Natural killer cell treated with Interleukin-12 subunit alpha and Interleukin-12 subunit beta and Interleukin-15 and Interleukin-18, amount 100 ng/mL, for 72 hours (primary cell): ENCODE measurements around the gene PDIA5. TPM values are rescaled to one million over a fixed set of nuclear protein-coding genes. Genes with fewer than 3 reads are reported as not detected.
A peak's percentile ranks its signal among the peaks of the same experiment; 100 is the strongest.
"Not testable (repeated sequence)": the region's sequence is repeated elsewhere in the genome, so short reads cannot be mapped to it uniquely, and the experiment has no call there.

Experiments
- ATAC-seq, 2 donors: fragments of 150-1000 bp; cut with Tn5 transposase in 1 of 2; sonication (Bioruptor Pico), chemical (Tn5 transposase) in 1 of 2; 2 replicates each; pipeline ENCODE4 v1.10.0; 2021
- DNase-seq: peaks from one replicate; pipeline ENCODE4 v3.0.0; 2022; ENCODE audit warnings: low spot score
- H3K27ac Mint-ChIP-seq, 2 donors: 1 replicate in 1 of 2; 2 replicates in 1 of 2; pipeline ENCODE4 v1.8.0; 2022; ENCODE audit warnings: mixed read lengths in 2 of 2, mild to moderate bottlenecking in 1 of 2, moderate library complexity in 1 of 2
- H3K27me3 Mint-ChIP-seq, 2 donors: 1 replicate in 1 of 2; 2 replicates in 1 of 2; pipeline ENCODE4 v1.8.0; 2022; ENCODE audit warnings: mixed read lengths in 2 of 2
- H3K36me3 Mint-ChIP-seq: one replicate; pipeline ENCODE4 v1.8.0; 2022; ENCODE audit warnings: mixed read lengths
- H3K4me1 Mint-ChIP-seq, 2 donors: 1 replicate in 1 of 2; 2 replicates in 1 of 2; pipeline ENCODE4 v1.8.0; 2022; ENCODE audit warnings: low read depth in 2 of 2, mixed read lengths in 2 of 2, mild to moderate bottlenecking in 1 of 2
- H3K4me3 Mint-ChIP-seq: one replicate; pipeline ENCODE4 v1.8.0; 2022; ENCODE audit warnings: mixed read lengths
- H3K9me3 Mint-ChIP-seq: 2 replicates; pipeline ENCODE4 v1.8.0; 2022; ENCODE audit warnings: mixed read lengths
- total RNA-seq, 2 donors: library from RNA; stranded (reverse); gene quantifications; one replicate each; pipeline ENCODE4 v1.2.3, GENCODE V29; 2022

Gene PDIA5
- total RNA-seq, 2 donors from 2014 or later = 10.3 to 33.3 TPM

DNA sequence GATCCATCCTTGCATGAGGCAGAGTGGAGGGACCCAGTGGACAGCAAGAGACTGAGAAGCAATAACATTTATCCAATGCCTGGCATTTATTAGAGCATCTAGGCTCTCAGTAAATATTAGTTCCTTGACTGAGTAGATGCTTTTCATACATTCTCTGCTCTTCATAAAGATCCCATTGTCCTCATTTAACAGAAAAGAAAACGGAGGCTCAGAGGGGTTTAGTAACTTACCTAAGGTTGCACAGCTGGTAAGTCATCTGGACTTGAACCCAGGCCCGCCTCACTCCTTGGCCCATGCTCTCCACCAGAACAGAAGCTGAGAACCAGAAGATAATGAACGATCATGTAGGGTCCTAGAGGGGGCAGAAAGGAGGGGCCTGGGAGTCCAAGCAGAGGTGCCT lies 82.7 kb downstream of the PDIA5 start:
- Mint-ChIP-seq H3K27ac (no peak overlapping the region), H3K4me1 (peaks cover 0 to 8% of the 10 kb centered on the region in 2 donors), H3K27me3 (no peaks in the 10 kb centered on the region), H3K4me3 (no peak overlapping the region), H3K36me3 (peaks cover 4% of the 10 kb centered on the region), H3K9me3 (no peaks in the 10 kb centered on the region)
- DNase-seq (no peak), ATAC-seq (no peak)

DNA sequence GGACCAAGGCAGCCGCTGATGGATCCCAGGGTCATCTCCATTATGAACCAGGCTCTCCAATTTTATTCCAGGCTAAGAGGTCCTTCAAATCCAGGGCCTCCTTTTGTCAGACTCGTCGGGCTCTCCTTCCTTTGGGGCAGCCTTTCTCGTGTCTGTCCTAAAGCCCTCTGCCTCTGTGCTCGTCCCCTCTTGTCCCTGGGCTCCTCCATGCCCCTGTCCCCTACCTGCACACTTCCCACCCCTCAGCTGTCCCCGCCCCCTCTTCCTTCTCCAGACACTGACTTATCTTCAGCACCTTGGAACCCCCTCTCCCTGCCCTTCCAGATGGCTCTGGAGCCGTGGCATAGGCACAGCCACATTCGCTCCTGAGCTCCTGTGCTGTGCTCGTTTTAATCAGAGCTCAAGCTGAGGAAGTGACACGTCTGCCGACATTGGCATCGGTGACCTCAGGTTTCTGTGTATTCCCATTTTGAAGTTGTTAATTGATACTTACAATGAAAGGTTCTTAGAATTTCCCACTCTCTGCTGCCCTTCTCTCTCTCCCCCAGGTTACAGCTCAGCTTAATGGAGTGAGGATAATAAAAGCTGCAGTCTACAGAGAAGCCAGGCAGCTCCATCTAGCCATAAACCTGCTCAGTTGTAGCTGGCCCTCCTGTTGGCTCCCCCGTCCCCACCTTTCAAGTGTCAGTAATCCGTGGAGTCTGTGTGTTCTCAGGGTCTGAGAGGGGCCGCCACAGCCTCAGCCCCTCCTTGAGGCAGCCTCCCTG lies 83.8 kb downstream of the PDIA5 start:
- no peak for ATAC-seq
- no peaks in the 10 kb centered on the region for H3K9me3 Mint-ChIP-seq

DNA sequence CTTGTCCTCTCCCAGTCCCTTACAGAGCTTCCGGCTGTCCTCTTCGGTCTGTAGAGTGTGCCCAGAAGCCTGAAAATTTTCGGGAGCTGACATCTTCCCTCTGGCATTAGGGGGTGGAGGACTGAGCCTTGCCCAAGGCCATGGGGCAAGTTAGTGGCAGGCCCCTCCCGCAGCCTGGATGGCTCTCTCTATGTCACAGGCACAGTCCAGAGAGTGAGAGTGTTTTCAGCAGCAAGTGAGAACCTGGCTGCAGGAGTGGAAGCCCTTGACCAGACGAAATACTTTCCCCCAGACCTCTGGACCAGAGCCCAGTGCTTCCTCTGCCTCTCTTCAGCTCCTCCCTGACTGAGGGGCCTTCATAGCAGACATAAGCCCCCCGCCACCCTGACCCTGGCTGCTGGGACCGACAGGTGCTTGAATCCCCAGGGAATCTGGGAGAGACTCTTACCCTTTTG lies 84.5 kb downstream of the PDIA5 start:
- Mint-ChIP-seq H3K36me3 (peaks cover 4% of the 10 kb centered on the region), H3K4me3 (no peak overlapping the region), H3K4me1 (peaks cover 0 to 8% of the 10 kb centered on the region in 2 donors), H3K9me3 (no peaks in the 10 kb centered on the region), H3K27me3 (no peaks in the 10 kb centered on the region), H3K27ac (peak overlapping the region in 1 of 2 donors; percentile 12)
- DNase-seq (no peak), ATAC-seq (no peak)

More for the DNA sequence above, 83.8 kb downstream of the PDIA5 start:
- Mint-ChIP-seq H3K27me3 (no peaks in the 10 kb centered on the region), H3K4me1 (peaks cover 0 to 8% of the 10 kb centered on the region in 2 donors), H3K4me3 (no peak overlapping the region), H3K27ac (peak overlapping the region in 1 of 2 donors; percentile 12), H3K36me3 (peaks cover 4% of the 10 kb centered on the region)
- DNase-seq = no peak

DNA sequence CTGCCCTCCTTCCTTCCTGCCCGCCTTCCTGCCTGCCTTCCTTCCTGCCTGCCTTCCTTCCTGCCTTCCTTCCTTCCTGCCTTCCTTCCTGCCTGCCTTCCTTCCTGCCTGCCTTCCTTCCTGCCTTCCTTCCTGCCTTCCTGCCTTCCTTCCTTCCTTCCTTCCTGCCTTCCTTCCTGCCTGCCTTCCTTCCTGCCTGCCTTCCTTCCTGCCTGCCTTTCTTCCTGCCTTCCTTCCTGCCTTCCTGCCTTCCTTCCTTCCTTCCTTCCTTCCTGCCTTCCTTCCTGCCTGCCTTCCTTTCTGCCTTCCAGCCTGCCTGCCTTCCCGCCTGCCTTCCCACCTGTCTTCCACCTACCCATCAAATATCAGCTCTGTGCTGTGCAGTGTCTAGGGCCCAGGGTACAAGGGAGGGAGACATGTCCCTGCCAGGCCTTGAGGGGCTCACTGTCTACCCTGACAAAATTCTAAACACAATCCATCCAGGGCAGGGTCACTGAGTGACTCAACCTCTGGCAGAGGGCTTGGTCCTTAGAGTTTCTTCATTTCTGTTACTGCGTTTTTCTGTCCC lies 85.1 kb downstream of the PDIA5 start:
- H3K36me3 Mint-ChIP-seq, ATAC-seq, H3K4me1 Mint-ChIP-seq, H3K9me3 Mint-ChIP-seq, H3K4me3 Mint-ChIP-seq, DNase-seq, H3K27me3 Mint-ChIP-seq: not testable (repeated sequence)
- H3K27ac Mint-ChIP-seq = peak overlapping the region; percentile 12 to 56

DNA sequence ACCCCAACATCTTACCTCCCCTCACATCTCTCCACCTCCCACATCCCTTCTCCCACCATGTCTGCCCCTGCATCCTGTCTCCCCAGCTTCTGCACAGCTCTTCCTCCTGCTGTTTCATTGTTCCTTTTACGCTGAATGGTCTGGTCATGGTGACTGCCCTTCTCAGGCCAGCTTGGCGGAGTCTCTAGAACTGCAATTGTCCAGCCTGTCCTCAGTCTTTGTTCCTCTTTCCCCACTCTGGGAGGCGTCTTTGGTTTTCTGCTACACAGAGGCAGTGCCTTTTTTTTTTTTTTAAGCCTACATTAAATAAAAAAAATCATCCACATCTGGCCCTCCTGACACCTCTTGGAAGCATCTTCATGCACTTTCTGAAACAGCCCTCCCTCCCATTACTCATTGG lies 85.9 kb downstream of the PDIA5 start:
- ATAC-seq (no peak), DNase-seq (no peak)
- Mint-ChIP-seq H3K9me3 (no peaks in the 10 kb centered on the region), H3K4me1 (peaks cover 0 to 8% of the 10 kb centered on the region in 2 donors), H3K27ac (peak overlapping the region; percentile 12 to 56), H3K4me3 (no peak overlapping the region), H3K36me3 (peaks cover 4% of the 10 kb centered on the region), H3K27me3 (no peaks in the 10 kb centered on the region)

DNA sequence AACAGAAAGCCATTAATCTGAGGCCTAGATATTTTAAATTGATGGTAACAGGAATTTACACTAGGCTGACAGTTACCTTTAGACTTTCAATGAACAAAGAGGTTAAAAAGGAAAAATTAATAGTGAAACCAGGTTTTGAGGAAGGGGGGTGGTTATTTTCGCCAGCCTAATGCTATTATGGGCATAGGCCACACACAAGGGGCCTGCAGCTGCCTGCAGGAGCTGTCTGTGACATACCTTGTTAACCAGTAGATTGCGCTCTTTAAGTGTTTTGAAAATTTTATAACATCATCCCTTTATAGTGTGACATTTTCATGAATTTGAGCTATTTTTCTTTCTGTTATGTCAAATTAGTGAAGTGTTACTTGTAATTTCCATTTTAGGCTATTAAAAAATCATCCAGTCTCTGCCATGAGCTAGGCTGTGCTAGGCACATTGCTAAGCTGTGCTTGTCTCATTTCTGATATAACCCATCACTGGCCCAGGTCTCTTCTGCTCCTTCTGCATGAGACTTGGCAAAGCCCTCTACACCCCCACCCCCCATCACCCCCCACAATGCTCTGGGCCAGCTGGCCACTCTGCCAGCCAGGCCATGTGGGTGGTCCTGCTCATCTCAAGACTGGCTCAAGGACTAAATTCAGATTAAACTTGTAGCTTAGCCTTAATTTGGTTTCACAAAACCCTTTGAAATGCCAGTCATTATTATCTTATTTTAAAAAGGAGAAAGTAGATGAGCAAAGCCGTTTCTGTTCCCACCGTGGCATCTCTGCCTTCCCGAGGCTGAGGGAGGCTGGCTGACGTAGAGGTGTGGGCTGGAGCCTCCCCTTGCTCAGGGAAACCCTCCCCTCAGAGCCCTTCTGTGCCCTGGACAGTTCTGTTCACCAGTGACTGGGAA lies 86.5 kb downstream of the PDIA5 start:
- no peaks in the 10 kb centered on the region for H3K27me3 Mint-ChIP-seq
- DNase-seq = no peak
- H3K36me3 Mint-ChIP-seq = peaks cover 4% of the 10 kb centered on the region
- no peak overlapping the region for H3K4me3 Mint-ChIP-seq
- peaks cover 0 to 8% of the 10 kb centered on the region in 2 donors for H3K4me1 Mint-ChIP-seq
- no peaks in the 10 kb centered on the region for H3K9me3 Mint-ChIP-seq
- H3K27ac Mint-ChIP-seq = peak overlapping the region; percentile 12 to 56
- no peak for ATAC-seq

DNA sequence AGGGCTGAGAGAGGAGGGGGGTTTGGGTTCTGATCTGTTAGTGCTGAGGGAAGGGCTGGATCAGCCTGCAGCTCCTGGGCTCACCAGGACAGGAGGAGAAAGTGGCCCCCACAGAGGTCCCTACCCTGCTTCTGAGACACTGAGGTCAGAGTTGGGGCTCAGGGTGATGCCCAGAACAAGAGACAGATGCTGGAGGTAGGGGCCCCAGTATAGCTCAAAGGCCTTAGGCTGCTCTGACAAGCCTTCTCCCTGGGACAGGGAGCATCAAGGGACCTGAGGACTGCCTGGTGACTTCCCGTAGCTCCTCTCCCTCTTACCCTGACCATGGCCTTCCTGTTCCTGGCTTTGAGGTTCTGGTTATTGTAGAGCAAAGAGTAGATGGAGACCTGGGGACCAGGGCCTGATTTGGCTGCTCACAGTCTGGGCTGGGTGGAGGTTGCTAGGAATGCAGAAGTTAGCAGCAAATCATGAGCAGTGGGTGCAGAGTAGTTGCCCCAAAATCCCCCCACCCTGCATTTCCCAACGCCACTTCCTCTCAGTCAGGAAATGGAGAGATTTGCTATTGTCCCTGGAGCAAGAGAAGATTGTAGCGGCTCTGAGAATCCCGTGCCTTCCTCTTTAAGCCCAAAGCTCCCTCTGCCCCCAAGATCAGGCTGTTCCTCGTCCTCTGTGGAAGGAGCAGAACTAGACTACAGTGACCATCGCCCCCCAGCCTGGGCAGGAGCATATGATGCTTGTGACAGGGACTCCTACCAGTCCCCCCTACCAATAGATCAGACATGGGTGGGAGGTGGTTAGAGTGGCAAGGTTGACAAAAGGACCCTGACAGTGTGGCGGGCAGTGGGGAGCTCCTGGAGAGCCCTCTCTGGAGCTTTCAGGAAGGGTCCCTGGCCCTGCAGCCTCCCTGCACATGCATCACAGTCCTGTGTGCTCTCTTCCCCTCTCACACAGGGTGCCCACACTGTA lies 87.5 kb downstream of the PDIA5 start:
- H3K4me3 Mint-ChIP-seq = no peak overlapping the region
- ATAC-seq (no peak), DNase-seq (no peak)
- H3K27me3 Mint-ChIP-seq = no peaks in the 10 kb centered on the region
- H3K27ac Mint-ChIP-seq = no peak overlapping the region
- H3K9me3 Mint-ChIP-seq = no peaks in the 10 kb centered on the region
- peaks cover 0 to 4% of the 10 kb centered on the region in 2 donors for H3K4me1 Mint-ChIP-seq
- H3K36me3 Mint-ChIP-seq = peaks cover 4% of the 10 kb centered on the region

DNA sequence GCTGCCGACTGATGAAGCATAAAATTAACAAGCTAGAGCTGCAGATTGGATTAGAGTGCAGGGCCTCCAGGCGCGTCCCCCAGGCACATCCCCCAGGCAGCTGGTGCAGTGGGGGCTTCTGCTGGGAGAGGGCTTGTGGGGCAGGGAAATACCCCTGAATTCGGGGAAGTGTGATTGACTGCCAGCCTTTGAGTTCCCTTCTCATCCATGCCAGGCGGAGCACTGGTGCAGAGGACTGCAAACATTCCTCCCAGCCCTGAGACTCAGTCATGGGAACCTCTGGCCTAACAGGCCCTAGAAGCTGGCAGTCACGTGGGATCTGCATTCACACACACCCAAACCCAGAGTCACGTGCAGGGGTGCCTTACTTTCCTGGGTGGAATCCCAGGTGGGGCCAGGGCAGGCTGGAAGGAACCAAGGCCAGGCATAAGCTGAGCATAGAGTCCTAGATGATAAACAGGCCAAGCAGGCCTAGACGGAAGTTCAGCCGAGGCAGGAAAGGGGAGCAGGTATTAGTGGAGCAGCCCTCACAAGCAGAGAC lies 88.7 kb downstream of the PDIA5 start:
- DNase-seq (no peak), ATAC-seq (no peak)
- H3K36me3 Mint-ChIP-seq = peaks cover 4% of the 10 kb centered on the region
- no peaks in the 10 kb centered on the region for H3K9me3 Mint-ChIP-seq
- no peak overlapping the region for H3K27ac Mint-ChIP-seq
- peaks cover 0 to 4% of the 10 kb centered on the region in 2 donors for H3K4me1 Mint-ChIP-seq
- H3K4me3 Mint-ChIP-seq = no peak overlapping the region
- H3K27me3 Mint-ChIP-seq = no peaks in the 10 kb centered on the region

DNA sequence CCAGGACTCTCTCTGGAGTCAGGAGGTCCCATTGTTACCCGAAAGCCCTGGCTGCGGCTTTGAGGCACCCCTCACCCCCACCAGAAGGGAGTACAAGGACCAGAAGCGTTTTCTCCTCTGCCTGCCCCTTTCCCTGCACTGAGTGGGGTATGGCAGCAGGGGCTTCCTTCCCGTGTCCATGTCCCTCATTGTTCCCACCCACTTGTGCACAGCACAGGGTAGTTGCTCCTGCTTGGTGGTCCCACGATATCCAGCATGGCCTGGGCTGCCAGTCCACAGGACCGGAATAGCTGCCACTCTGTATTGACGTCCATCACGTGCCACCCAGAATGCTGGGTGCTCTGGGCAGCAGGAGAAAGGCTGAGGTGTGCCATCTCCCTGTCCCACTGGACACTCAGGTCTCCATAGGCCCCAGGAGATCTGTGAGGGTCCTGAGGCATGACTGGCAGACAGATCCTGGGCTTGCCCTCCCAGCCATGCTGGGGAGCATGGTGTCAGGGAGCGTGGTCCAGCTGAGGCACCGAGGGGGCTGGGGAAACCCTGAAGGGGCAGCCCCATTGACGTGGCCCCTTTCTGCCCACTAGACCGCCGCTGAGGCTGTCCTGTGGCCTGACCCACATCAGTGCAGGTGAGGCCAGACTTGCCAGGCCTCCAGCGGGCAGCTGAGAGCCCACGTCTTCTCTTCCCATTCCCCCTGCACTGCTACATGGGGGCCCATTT lies 89.6 kb downstream of the PDIA5 start:
- DNase-seq = no peak
- peak; percentile 11 to 13 for ATAC-seq
- peaks cover 4% of the 10 kb centered on the region for H3K36me3 Mint-ChIP-seq
- H3K4me3 Mint-ChIP-seq = no peak overlapping the region
- H3K27ac Mint-ChIP-seq = no peak overlapping the region
- no peaks in the 10 kb centered on the region for H3K9me3 Mint-ChIP-seq
- no peaks in the 10 kb centered on the region for H3K27me3 Mint-ChIP-seq
- no peaks in the 10 kb centered on the region for H3K4me1 Mint-ChIP-seq

DNA sequence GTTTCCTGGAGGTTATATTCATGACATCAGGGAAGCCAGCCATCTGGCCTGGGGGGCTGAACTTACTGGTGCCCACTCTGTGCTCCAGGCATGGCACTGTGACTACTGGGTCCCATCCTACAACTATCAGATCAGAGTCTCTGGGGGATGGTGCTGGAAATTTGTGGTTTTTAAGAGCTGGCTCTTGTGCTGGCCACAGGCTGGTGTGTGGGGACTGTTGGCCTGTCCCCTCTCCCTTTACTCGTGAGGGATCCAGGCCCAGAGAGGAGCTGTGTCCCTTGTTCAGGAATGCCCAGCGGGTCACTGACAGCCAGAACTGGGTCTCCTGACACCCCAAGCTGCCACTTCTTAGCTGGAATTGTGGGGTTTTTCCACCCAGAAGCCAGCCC lies 90.4 kb downstream of the PDIA5 start:
- H3K4me1 Mint-ChIP-seq = no peaks in the 10 kb centered on the region
- no peak for DNase-seq
- H3K27me3 Mint-ChIP-seq = no peaks in the 10 kb centered on the region
- no peak overlapping the region for H3K27ac Mint-ChIP-seq
- H3K4me3 Mint-ChIP-seq = no peak overlapping the region
- no peaks in the 10 kb centered on the region for H3K9me3 Mint-ChIP-seq
- no peak for ATAC-seq
- H3K36me3 Mint-ChIP-seq = peaks cover under 1% of the 10 kb centered on the region

DNA sequence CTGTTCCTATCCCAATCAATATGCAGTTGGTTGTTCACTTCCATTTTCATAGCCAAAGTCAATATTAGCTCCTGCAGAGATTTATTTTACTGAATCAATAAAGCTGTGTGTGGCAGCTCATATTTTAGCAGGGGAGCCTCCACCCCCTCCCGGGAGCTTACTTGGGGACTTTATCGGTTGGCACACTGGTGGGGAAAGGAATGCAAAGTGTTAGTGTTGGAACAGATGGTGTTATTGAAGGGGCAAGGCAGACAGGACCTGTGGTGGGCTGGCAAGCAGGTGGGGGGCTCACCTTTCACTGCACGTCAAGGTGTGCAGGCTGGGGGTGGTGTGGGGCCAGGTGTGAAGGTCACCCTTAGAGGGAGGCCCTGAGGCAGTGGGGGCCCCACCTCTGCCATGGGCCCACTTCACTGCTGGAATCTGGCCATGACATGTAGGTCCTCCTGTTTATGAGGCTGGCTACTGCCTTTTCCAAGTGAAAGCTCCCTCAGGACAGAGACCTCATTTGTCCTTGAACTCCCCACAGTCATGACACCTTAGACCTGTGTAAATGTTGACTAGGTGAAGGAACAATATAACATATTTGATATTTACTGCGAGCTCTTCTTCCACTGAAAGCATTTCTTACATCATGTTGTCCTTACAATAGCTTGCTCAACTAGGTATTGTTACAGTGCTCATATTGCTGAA lies 90.9 kb downstream of the PDIA5 start:
- Mint-ChIP-seq H3K4me1 (no peaks in the 10 kb centered on the region), H3K36me3 (no peaks in the 10 kb centered on the region), H3K27me3 (no peaks in the 10 kb centered on the region), H3K27ac (no peak overlapping the region), H3K9me3 (no peaks in the 10 kb centered on the region), H3K4me3 (no peak overlapping the region)
- no peak for DNase-seq
- ATAC-seq = no peak

DNA sequence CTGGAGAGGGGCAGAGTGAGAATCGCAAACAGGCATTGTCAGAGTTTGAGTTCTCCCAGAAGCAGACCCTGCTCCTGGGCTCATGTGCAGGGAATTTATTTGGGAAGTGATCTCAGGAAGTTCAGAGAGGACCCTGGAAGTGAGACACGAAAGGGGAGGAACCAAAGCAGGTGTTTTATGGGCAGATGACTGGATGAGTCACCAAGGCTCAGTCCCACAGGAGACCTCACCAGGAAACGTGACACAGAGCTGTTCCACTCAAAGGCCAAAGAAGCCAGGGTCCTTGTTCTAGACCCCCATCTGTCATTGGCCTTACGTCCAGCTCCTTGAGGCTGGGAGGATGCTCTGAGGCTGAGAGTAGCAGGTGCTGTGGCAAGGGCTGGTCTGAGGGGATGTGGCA lies 91.5 kb downstream of the PDIA5 start:
- no peak for ATAC-seq
- Mint-ChIP-seq H3K4me3 (no peak overlapping the region), H3K36me3 (no peaks in the 10 kb centered on the region), H3K9me3 (no peaks in the 10 kb centered on the region), H3K4me1 (no peaks in the 10 kb centered on the region), H3K27me3 (no peaks in the 10 kb centered on the region), H3K27ac (no peak overlapping the region)
- DNase-seq = no peak
